ENCODE data around the gene GPC6.
A peak's percentile ranks its signal among the peaks of the same experiment; 100 is the strongest.

GPC6 gene

GRCh38 chr13:94344126-94344818, 1117.7 kb downstream of the GPC6 start:
- DNase-seq: no peak

- DNase-seq: no peak
These were observed 1119.0 kb downstream of the GPC6 start for GRCh38 chr13:94345374-94346195.

- DNase-seq: no peak
These were observed 1119.8 kb downstream of the GPC6 start for GRCh38 chr13:94346261-94347019.

- DNase-seq: no peak
These were observed 1124.8 kb downstream of the GPC6 start for GRCh38 chr13:94351292-94351990.

GRCh38 chr13:94352057-94352456, 1125.5 kb downstream of the GPC6 start:
- DNase-seq: no peak

- DNase-seq: no peak
These were observed 1126.6 kb downstream of the GPC6 start for GRCh38 chr13:94353167-94353710.

- DNase-seq: no peak
These were observed 1133.3 kb downstream of the GPC6 start for GRCh38 chr13:94359875-94360274.

GRCh38 chr13:94362411-94362909, 1135.9 kb downstream of the GPC6 start:
- DNase-seq: peak; percentile 31

GRCh38 chr13:94366677-94367076, 1140.1 kb downstream of the GPC6 start:
- DNase-seq: no peak

GRCh38 chr13:94369972-94370436, 1143.4 kb downstream of the GPC6 start:
- DNase-seq: no peak

- no peak for DNase-seq
These were observed 1145.2 kb downstream of the GPC6 start for GRCh38 chr13:94371855-94372254.

- DNase-seq: no peak
These were observed 1155.9 kb downstream of the GPC6 start for GRCh38 chr13:94382517-94382916.

- DNase-seq: no peak
These were observed 1156.4 kb downstream of the GPC6 start for GRCh38 chr13:94382960-94383359.

GRCh38 chr13:94384231-94384905, 1157.8 kb downstream of the GPC6 start:
- DNase-seq: no peak

GRCh38 chr13:94387047-94387446, 1160.4 kb downstream of the GPC6 start:
- no peak for DNase-seq

GRCh38 chr13:94389604-94390351, 1163.2 kb downstream of the GPC6 start:
- no peak for DNase-seq

GRCh38 chr13:94390881-94391280, 1164.3 kb downstream of the GPC6 start:
- DNase-seq: no peak

GRCh38 chr13:94394723-94395122, 1168.1 kb downstream of the GPC6 start:
- no peak for DNase-seq

- DNase-seq: no peak
These were observed 1169.3 kb downstream of the GPC6 start for GRCh38 chr13:94395860-94396259.

- DNase-seq: no peak
These were observed 1173.2 kb downstream of the GPC6 start for GRCh38 chr13:94399812-94400211.

- DNase-seq: no peak
These were observed 1174.3 kb downstream of the GPC6 start for GRCh38 chr13:94400874-94401273.
